SK-N-SH (cell line): ENCODE data around the gene ELAC1. TPM values are rescaled to one million over a fixed set of nuclear protein-coding genes. Genes with fewer than 3 reads are reported as not detected.

ENCODE experiments used
- CTCF ChIA-PET: fragments of 300-600, 350-600 bp; formaldehyde crosslinking; extraction: SDS; loops from one replicate; lab custom pipeline; 2021; lab: Yijun Ruan, JAX
- POLR2A ChIA-PET: fragments of 350-600 bp; sonication (Branson Sonifier 250); formaldehyde crosslinking; extraction: SDS; loops from one replicate; lab custom pipeline; 2020; ENCODE audit warnings: antibody characterized with exemption, inconsistent platforms; lab: Yijun Ruan, JAX
- DNase-seq: peaks from one replicate; pipeline ENCODE4 v3.0.0; 2012
- H2AFZ ChIP-seq: fragments of 200-600 bp; sonication (generic); 2 replicates; pipeline ENCODE4 v1.8.1; 2016; ENCODE audit warnings: antibody characterized with exemption, mild to moderate bottlenecking, low read depth
- H3F3A ChIP-seq: fragments of 200-600 bp; sonication (generic); replicated peaks from 2 replicates; pipeline ENCODE3; 2016; ENCODE audit warnings: antibody characterized with exemption, mild to moderate bottlenecking; ENCODE audit not compliant: insufficient read depth
- H3K27ac ChIP-seq, 2 experiments: fragments of 200-500 bp in 1 of 2; fragments of 200-600 bp in 1 of 2; sonication (Bioruptor generic) in 1 of 2; sonication (generic), shearing (Covaris generic) in 1 of 2; 2 replicates each; pipeline versions ENCODE4 v1.5.1 to v1.6.1; 2014 to 2016; ENCODE audit warnings: low read depth in 2 of 2, inconsistent platforms in 1 of 2, low read length in 1 of 2, mild to moderate bottlenecking in 1 of 2, mixed read lengths in 1 of 2
- H3K27me3 ChIP-seq: fragments of 200-600 bp; sonication (generic), shearing (Covaris generic); 2 replicates; pipeline ENCODE4 v1.6.1; 2016; ENCODE audit warnings: mixed run types; ENCODE audit not compliant: insufficient read depth
- H3K36me3 ChIP-seq, 2 experiments: fragments of 200-500 bp in 1 of 2; fragments of 200-600 bp in 1 of 2; sonication (Bioruptor generic) in 1 of 2; sonication (generic) in 1 of 2; replicated peaks in 1 of 2; 2 replicates each; pipeline versions ENCODE3 to v1.5.1; 2014 to 2016; ENCODE audit warnings: low read length in 1 of 2, mild to moderate bottlenecking in 1 of 2; ENCODE audit not compliant: insufficient read depth in 2 of 2, control insufficient read depth in 1 of 2
- H3K4me1 ChIP-seq, 2 experiments: fragments of 200-500 bp in 1 of 2; fragments of 200-600 bp in 1 of 2; sonication (Bioruptor generic) in 1 of 2; sonication (generic), shearing (Covaris generic) in 1 of 2; 2 replicates each; pipeline versions ENCODE4 v1.5.1 to v1.6.1; 2014 to 2016; ENCODE audit warnings: low read depth in 1 of 2, low read length in 1 of 2, mixed run types in 1 of 2; ENCODE audit not compliant: insufficient read depth in 2 of 2, control insufficient read depth in 1 of 2
- H3K4me2 ChIP-seq: fragments of 200-600 bp; sonication (generic), shearing (Covaris generic); 2 replicates; pipeline ENCODE4 v1.6.1; 2017; ENCODE audit warnings: mixed run types
- H3K4me3 ChIP-seq, 2 experiments: fragments of 200-500 bp in 1 of 2; fragments of 200-600 bp in 1 of 2; sonication (Bioruptor generic) in 1 of 2; sonication (generic), shearing (Covaris generic) in 1 of 2; 2 replicates each; pipeline versions ENCODE4 v1.5.1 to v1.8.1; 2014 to 2016; ENCODE audit warnings: low read depth in 2 of 2, inconsistent platforms in 1 of 2, low read length in 1 of 2, mild to moderate bottlenecking in 1 of 2, mixed read lengths in 1 of 2, moderate library complexity in 1 of 2
- H3K79me2 ChIP-seq: fragments of 200-600 bp; sonication (generic); 2 replicates; pipeline ENCODE4 v1.8.1; 2017; ENCODE audit warnings: mild to moderate bottlenecking; ENCODE audit not compliant: insufficient read depth
- H3K9ac ChIP-seq: fragments of 200-600 bp; sonication (generic); 2 replicates; pipeline ENCODE4 v1.6.1; 2017; ENCODE audit warnings: mixed run types
- H3K9me2 ChIP-seq: fragments of 200-600 bp; sonication (generic); 2 replicates; pipeline ENCODE4 v1.6.1; 2017; ENCODE audit warnings: mixed run types
- H3K9me3 ChIP-seq: fragments of 200-600 bp; sonication (generic); 2 replicates; pipeline ENCODE4 v1.6.1; 2017; ENCODE audit warnings: mixed run types, mild to moderate bottlenecking, moderate library complexity
- H4K20me1 ChIP-seq: fragments of 200-600 bp; sonication (generic); 2 replicates; pipeline ENCODE4 v1.6.1; 2017; ENCODE audit warnings: mild to moderate bottlenecking, mixed run types; ENCODE audit not compliant: insufficient read depth
- CHD2 ChIP-seq: fragments of 150-350 bp; IDR thresholded peaks from 2 replicates; pipeline ENCODE4 v1.6.1; 2018; ENCODE audit warnings: low read length; ENCODE audit not compliant: partially characterized antibody
- ELF1 ChIP-seq: IDR thresholded peaks from 2 replicates; pipeline ENCODE4 v1.4.0; 2012
- EP300 ChIP-seq, 2 experiments: IDR thresholded peaks; 2 replicates each; pipeline versions ENCODE4 v1.4.0 to v1.6.1; 2012; ENCODE audit warnings: borderline replicate concordance in 1 of 2, low read depth in 1 of 2, low read length in 1 of 2
- GABPA ChIP-seq: IDR thresholded peaks from 2 replicates; pipeline ENCODE4 v1.4.0; 2012; ENCODE audit warnings: low read depth, mild to moderate bottlenecking
- IRF3 ChIP-seq: fragments of 150-350 bp; IDR thresholded peaks from 2 replicates; pipeline ENCODE4 v1.6.1; 2016; ENCODE audit warnings: mild to moderate bottlenecking, low read depth, low read length
- MEF2A ChIP-seq: IDR thresholded peaks from 2 replicates; pipeline ENCODE4 v1.4.0; 2012; ENCODE audit warnings: low read depth, borderline replicate concordance
- SIN3A ChIP-seq: IDR thresholded peaks from 2 replicates; pipeline ENCODE4 v1.6.1; 2012; ENCODE audit warnings: low read depth, mild to moderate bottlenecking, low read length, moderate library complexity, borderline replicate concordance
- USF2 ChIP-seq: fragments of 150-350 bp; IDR thresholded peaks from 2 replicates; pipeline ENCODE4 v1.6.1; 2017; ENCODE audit warnings: antibody characterized with exemption, low read length, low read depth, borderline replicate concordance
- ZBTB33 ChIP-seq: IDR thresholded peaks from 2 replicates; pipeline ENCODE4 v1.4.0; 2012; ENCODE audit warnings: low read depth, borderline replicate concordance
- WGBS: methylation state at CpG from one replicate; pipeline ENCODE4 v1.1.6; 2017; ENCODE audit warnings: low lambda C conversion rate; 5-methylcytosine and 5-hydroxymethylcytosine counted together
- polyA plus RNA-seq, 3 experiments: library from polyadenylated mRNA; depleted of rRNA; stranded (reverse); fragments of >200 nt; gene quantifications; 2 replicates each; pipeline ENCODE4 v1.2.3, GENCODE V29; 2012

Gene ELAC1
- polyA plus RNA-seq, 1 of the 3 experiments (the other 2 are of a cell fraction), result 10.8 TPM

- TF ChIP-seq CHD2 (no peak), IRF3 (no peak), EP300 (IDR thresholded peaks at IDR 0.05; ENCODE audit: borderline replicate concordance in 1 of 2, low read depth in 1 of 2, low read length in 1 of 2) (no peak), USF2 (no peak)
Measured at GRCh38 chr18:51013259-51013658, 45.4 kb downstream of the ELAC1 start (continued).

- Histone ChIP-seq H3K27me3 (no peaks in the 10 kb centered on the region), H2AFZ (no peak overlapping the region), H3K27ac (no peak overlapping the region), H3K4me2 (no peak overlapping the region), H3K9me2 (no peaks in the 10 kb centered on the region), H3K9ac (no peak overlapping the region), H3F3A (no peaks in the 10 kb centered on the region), H3K4me3 (no peak overlapping the region), H3K9me3 (no peaks in the 10 kb centered on the region), H3K36me3 (peaks cover 0 to 3% of the 10 kb centered on the region in 2 experiments), H3K79me2 (no peaks in the 10 kb centered on the region), H3K4me1 (no peaks in the 10 kb centered on the region)
- WGBS, result 92% methylated on average over 7 of the region's 8 CpGs
- CTCF ChIA-PET, result interaction anchor here (3.4 kb wide), 1 partner anchor 10 kb away, joined by 9 read pairs; no protein-coding TSS in a partner anchor
- POLR2A ChIA-PET, result interaction anchor here (1.1 kb wide), 1 partner anchor 12 kb away, joined by 3 read pairs; no protein-coding TSS in a partner anchor
- no peak for DNase-seq
- TF ChIP-seq GABPA (no peak), SIN3A (no peak), MEF2A (no peak), ELF1 (no peak), ZBTB33 (no peak), IRF3 (no peak)
- TF ChIP-seq, all 33 proteins: peak for 0
- H4K20me1 ChIP-seq, result no peaks in the 10 kb centered on the region
Measured at GRCh38 chr18:51017140-51017879, 49.5 kb downstream of the ELAC1 start.
